ENCODE results near the gene CIT.

GRCh38 chr12:119661882-119662281, 215.2 kb downstream of the CIT start:
- no peak for TF ChIP-seq CTCF (IDR thresholded peaks at IDR 0.05)
- TF ChIP-seq EZH2 (IDR thresholded peaks at IDR 0.05): no peak
- no peak for TF ChIP-seq EZH2phosphoT487 (IDR thresholded peaks at IDR 0.05)

Measured in neural progenitor cell (in vitro differentiated cells).